ENCODE data around the gene DGKH. TPM values are rescaled to one million over a fixed set of nuclear protein-coding genes. Genes with fewer than 3 reads are reported as not detected.

Gene DGKH, protein sequence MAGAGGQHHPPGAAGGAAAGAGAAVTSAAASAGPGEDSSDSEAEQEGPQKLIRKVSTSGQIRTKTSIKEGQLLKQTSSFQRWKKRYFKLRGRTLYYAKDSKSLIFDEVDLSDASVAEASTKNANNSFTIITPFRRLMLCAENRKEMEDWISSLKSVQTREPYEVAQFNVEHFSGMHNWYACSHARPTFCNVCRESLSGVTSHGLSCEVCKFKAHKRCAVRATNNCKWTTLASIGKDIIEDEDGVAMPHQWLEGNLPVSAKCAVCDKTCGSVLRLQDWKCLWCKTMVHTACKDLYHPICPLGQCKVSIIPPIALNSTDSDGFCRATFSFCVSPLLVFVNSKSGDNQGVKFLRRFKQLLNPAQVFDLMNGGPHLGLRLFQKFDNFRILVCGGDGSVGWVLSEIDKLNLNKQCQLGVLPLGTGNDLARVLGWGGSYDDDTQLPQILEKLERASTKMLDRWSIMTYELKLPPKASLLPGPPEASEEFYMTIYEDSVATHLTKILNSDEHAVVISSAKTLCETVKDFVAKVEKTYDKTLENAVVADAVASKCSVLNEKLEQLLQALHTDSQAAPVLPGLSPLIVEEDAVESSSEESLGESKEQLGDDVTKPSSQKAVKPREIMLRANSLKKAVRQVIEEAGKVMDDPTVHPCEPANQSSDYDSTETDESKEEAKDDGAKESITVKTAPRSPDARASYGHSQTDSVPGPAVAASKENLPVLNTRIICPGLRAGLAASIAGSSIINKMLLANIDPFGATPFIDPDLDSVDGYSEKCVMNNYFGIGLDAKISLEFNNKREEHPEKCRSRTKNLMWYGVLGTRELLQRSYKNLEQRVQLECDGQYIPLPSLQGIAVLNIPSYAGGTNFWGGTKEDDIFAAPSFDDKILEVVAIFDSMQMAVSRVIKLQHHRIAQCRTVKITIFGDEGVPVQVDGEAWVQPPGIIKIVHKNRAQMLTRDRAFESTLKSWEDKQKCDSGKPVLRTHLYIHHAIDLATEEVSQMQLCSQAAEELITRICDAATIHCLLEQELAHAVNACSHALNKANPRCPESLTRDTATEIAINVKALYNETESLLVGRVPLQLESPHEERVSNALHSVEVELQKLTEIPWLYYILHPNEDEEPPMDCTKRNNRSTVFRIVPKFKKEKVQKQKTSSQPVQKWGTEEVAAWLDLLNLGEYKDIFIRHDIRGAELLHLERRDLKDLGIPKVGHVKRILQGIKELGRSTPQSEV
- 4.7 and 7.1 TPM in 2 replicates for total RNA-seq

DNA sequence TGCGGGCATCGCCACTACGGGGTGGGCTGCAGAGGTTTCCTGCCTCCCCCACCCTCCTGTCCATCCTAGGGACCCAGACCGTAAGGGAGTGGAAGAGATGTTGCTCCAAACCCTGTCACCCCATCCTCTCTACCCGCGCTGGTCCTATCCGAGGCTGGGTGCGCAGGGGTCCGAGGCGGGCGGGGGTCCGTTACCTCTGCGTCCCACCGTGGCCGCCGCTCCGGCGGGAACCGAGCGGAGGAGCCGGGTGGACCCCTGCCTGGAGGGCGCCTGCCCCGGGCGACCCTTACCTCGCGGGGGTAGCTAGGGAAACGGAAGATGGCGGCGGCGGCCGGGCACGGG is at the start of gene DGKH:
DGKH (plus strand) TSS at position 307 of the 342 bp plus-strand sequence. CDS start 126 bp downstream, outside the sequence.

DNA sequence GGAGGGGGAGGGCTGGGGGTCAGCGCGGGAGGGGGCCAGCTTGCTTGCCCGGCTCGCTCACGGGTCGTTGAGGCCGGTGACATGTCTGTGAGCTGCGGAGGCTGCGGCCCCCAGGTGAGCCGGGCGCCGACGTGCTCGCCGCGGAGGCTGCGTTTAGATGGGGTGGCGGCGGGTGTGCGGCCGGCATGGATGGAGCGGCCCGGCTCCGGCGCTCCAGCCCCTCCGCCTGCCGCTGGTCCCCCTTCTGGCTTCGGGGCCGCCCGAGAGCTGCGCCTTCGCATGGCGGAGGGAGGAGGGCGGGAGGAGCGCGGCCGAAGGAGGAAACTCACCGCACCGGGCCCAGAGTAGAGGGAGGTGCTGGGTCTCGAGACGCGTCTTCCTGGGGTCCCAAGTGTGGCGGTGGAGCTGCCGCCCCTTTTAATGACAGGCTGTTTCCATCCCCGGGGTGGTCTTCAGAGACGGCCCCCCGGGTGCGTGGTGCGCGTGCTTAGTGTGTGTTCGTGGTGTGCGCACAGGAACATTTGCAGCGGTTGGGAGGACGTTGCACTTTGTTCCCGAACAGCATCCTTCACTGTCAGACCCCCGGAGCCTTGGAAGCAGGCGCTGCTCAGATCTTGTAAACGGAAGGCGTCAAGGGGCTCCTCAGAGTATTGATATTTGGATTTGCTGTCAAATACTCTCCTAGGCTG is 223.8 kb downstream of the DGKH start, which contains the start of gene AKAP11:
AKAP11 (plus strand) TSS at position 38 of the 689 bp plus-strand sequence. CDS start 14,197 bp downstream, outside the sequence.

Other genes with a start within 250 kb of the DGKH start
- 20.3 and 22.9 TPM in 2 replicates for gene VWA8, start 87.5 kb upstream of the DGKH start, total RNA-seq
- 14.4 and 16.8 TPM in 2 replicates for gene AKAP11, start 223.5 kb downstream of the DGKH start, total RNA-seq